Measurements from ENCODE around the gene PPP1R9A.
"Not testable (repeated sequence)": the region's sequence is repeated elsewhere in the genome, so short reads cannot be mapped to it uniquely, and the experiment has no call there.

The PPP1R9A gene

GRCh38 chr7:94975336-94975735 is 67.9 kb downstream of the PPP1R9A start:
- H3K9ac ChIP-seq (ENCODE audit: low read depth, low read length), result no peak overlapping the region
- peaks cover 4% of the 10 kb centered on the region for H3K4me1 ChIP-seq (ENCODE audit: insufficient read depth, low read length)
- H3K9me3 ChIP-seq (ENCODE audit: control insufficient read depth, insufficient read depth, low read length), result no peaks in the 10 kb centered on the region
- no peaks in the 10 kb centered on the region for H3K36me3 ChIP-seq (ENCODE audit: insufficient read depth, low read length)

GRCh38 chr7:94980418-94981142 is 73.2 kb downstream of the PPP1R9A start:
- Histone ChIP-seq H3K4me1 (ENCODE audit: insufficient read depth, low read length) (no peaks in the 10 kb centered on the region), H3K9me3 (ENCODE audit: control insufficient read depth, insufficient read depth, low read length) (no peaks in the 10 kb centered on the region), H3K36me3 (ENCODE audit: insufficient read depth, low read length) (no peaks in the 10 kb centered on the region), H3K9ac (ENCODE audit: low read depth, low read length) (no peak overlapping the region)

GRCh38 chr7:94995921-94996320 is 88.5 kb downstream of the PPP1R9A start:
- Histone ChIP-seq H3K4me1 (ENCODE audit: insufficient read depth, low read length) (no peaks in the 10 kb centered on the region), H3K9ac (ENCODE audit: low read depth, low read length) (no peak overlapping the region), H3K9me3 (ENCODE audit: control insufficient read depth, insufficient read depth, low read length) (no peaks in the 10 kb centered on the region), H3K36me3 (ENCODE audit: insufficient read depth, low read length) (no peaks in the 10 kb centered on the region)

GRCh38 chr7:94996369-94996768 is 89.0 kb downstream of the PPP1R9A start:
- H3K9ac ChIP-seq (ENCODE audit: low read depth, low read length), result no peak overlapping the region
- H3K36me3 ChIP-seq (ENCODE audit: insufficient read depth, low read length), result no peaks in the 10 kb centered on the region
- no peaks in the 10 kb centered on the region for H3K4me1 ChIP-seq (ENCODE audit: insufficient read depth, low read length)
- no peaks in the 10 kb centered on the region for H3K9me3 ChIP-seq (ENCODE audit: control insufficient read depth, insufficient read depth, low read length)

- Histone ChIP-seq H3K9me3 (ENCODE audit: control insufficient read depth, insufficient read depth, low read length) (no peaks in the 10 kb centered on the region), H3K4me1 (ENCODE audit: insufficient read depth, low read length) (no peaks in the 10 kb centered on the region), H3K9ac (ENCODE audit: low read depth, low read length) (no peak overlapping the region), H3K36me3 (ENCODE audit: insufficient read depth, low read length) (no peaks in the 10 kb centered on the region)
Measured at GRCh38 chr7:94997547-94997946, 90.2 kb downstream of the PPP1R9A start.

GRCh38 chr7:94998266-94999068 is 91.1 kb downstream of the PPP1R9A start:
- H3K9ac ChIP-seq (ENCODE audit: low read depth, low read length), result no peak overlapping the region
- H3K4me1 ChIP-seq (ENCODE audit: insufficient read depth, low read length), result no peaks in the 10 kb centered on the region
- H3K36me3 ChIP-seq (ENCODE audit: insufficient read depth, low read length), result no peaks in the 10 kb centered on the region
- H3K9me3 ChIP-seq (ENCODE audit: control insufficient read depth, insufficient read depth, low read length), result no peaks in the 10 kb centered on the region

GRCh38 chr7:94999069-94999351 is 91.6 kb downstream of the PPP1R9A start:
- Histone ChIP-seq H3K9me3 (ENCODE audit: control insufficient read depth, insufficient read depth, low read length) (no peaks in the 10 kb centered on the region), H3K36me3 (ENCODE audit: insufficient read depth, low read length) (no peaks in the 10 kb centered on the region), H3K9ac (ENCODE audit: low read depth, low read length) (no peak overlapping the region), H3K4me1 (ENCODE audit: insufficient read depth, low read length) (no peaks in the 10 kb centered on the region)

- H3K4me1 ChIP-seq (ENCODE audit: insufficient read depth, low read length); H3K36me3 ChIP-seq (ENCODE audit: insufficient read depth, low read length); H3K9ac ChIP-seq (ENCODE audit: low read depth, low read length); H3K9me3 ChIP-seq (ENCODE audit: control insufficient read depth, insufficient read depth, low read length): not testable (repeated sequence)
Measured at GRCh38 chr7:94999601-95000000, 92.2 kb downstream of the PPP1R9A start.

GRCh38 chr7:95001258-95001657 is 93.9 kb downstream of the PPP1R9A start:
- H3K9me3 ChIP-seq (ENCODE audit: control insufficient read depth, insufficient read depth, low read length), result no peaks in the 10 kb centered on the region
- no peaks in the 10 kb centered on the region for H3K36me3 ChIP-seq (ENCODE audit: insufficient read depth, low read length)
- no peak overlapping the region for H3K9ac ChIP-seq (ENCODE audit: low read depth, low read length)
- H3K4me1 ChIP-seq (ENCODE audit: insufficient read depth, low read length), result no peaks in the 10 kb centered on the region

GRCh38 chr7:95001815-95002561 is 94.6 kb downstream of the PPP1R9A start:
- Histone ChIP-seq H3K9ac (ENCODE audit: low read depth, low read length) (no peak overlapping the region), H3K36me3 (ENCODE audit: insufficient read depth, low read length) (no peaks in the 10 kb centered on the region), H3K9me3 (ENCODE audit: control insufficient read depth, insufficient read depth, low read length) (no peaks in the 10 kb centered on the region), H3K4me1 (ENCODE audit: insufficient read depth, low read length) (no peaks in the 10 kb centered on the region)

- Histone ChIP-seq H3K36me3 (ENCODE audit: insufficient read depth, low read length) (no peaks in the 10 kb centered on the region), H3K4me1 (ENCODE audit: insufficient read depth, low read length) (no peaks in the 10 kb centered on the region), H3K9me3 (ENCODE audit: control insufficient read depth, insufficient read depth, low read length) (no peaks in the 10 kb centered on the region), H3K9ac (ENCODE audit: low read depth, low read length) (no peak overlapping the region)
Measured at GRCh38 chr7:95002775-95003174, 95.4 kb downstream of the PPP1R9A start.

GRCh38 chr7:95004618-95005247 is 97.3 kb downstream of the PPP1R9A start:
- H3K9me3 ChIP-seq (ENCODE audit: control insufficient read depth, insufficient read depth, low read length), result no peaks in the 10 kb centered on the region
- no peaks in the 10 kb centered on the region for H3K4me1 ChIP-seq (ENCODE audit: insufficient read depth, low read length)
- H3K36me3 ChIP-seq (ENCODE audit: insufficient read depth, low read length), result no peaks in the 10 kb centered on the region
- H3K9ac ChIP-seq (ENCODE audit: low read depth, low read length), result no peak overlapping the region

- H3K4me1 ChIP-seq (ENCODE audit: insufficient read depth, low read length), result no peaks in the 10 kb centered on the region
- no peaks in the 10 kb centered on the region for H3K9me3 ChIP-seq (ENCODE audit: control insufficient read depth, insufficient read depth, low read length)
- H3K36me3 ChIP-seq (ENCODE audit: insufficient read depth, low read length), result no peaks in the 10 kb centered on the region
- no peak overlapping the region for H3K9ac ChIP-seq (ENCODE audit: low read depth, low read length)
Measured at GRCh38 chr7:95006010-95006409, 98.6 kb downstream of the PPP1R9A start.

GRCh38 chr7:95008773-95009172 is 101.4 kb downstream of the PPP1R9A start:
- not testable (repeated sequence) for H3K9ac ChIP-seq (ENCODE audit: low read depth, low read length); H3K9me3 ChIP-seq (ENCODE audit: control insufficient read depth, insufficient read depth, low read length); H3K36me3 ChIP-seq (ENCODE audit: insufficient read depth, low read length); H3K4me1 ChIP-seq (ENCODE audit: insufficient read depth, low read length)
